ENCODE results near the gene MBOAT2.

GRCh38 chr2:9003366-9003615 lies 193 bp downstream of the MBOAT2 start:
- TF ChIP-seq CTCF (IDR thresholded peaks at IDR 0.05) (no peak), POLR2A (IDR thresholded peaks at IDR 0.05) (no peak), EP300 (IDR thresholded peaks at IDR 0.05) (no peak)
